ENCODE data around the gene DPM2.
A peak's percentile ranks its signal among the peaks of the same experiment; 100 is the strongest.

Gene DPM2

GRCh38 chr9:127972236-127972871 lies 34.7 kb upstream of the DPM2 start:
- peak; percentile 63 for DNase-seq

GRCh38 chr9:127971357-127972235 lies 33.9 kb upstream of the DPM2 start:
- peak; percentile 65 for DNase-seq

GRCh38 chr9:127970401-127971313 lies 33.0 kb upstream of the DPM2 start:
- peak; percentile 79 for DNase-seq

GRCh38 chr9:127968700-127969383 lies 31.2 kb upstream of the DPM2 start:
- no peak for DNase-seq

- peak; percentile 64 for DNase-seq
Measured at GRCh38 chr9:127968042-127968441, 30.4 kb upstream of the DPM2 start.

DNA sequence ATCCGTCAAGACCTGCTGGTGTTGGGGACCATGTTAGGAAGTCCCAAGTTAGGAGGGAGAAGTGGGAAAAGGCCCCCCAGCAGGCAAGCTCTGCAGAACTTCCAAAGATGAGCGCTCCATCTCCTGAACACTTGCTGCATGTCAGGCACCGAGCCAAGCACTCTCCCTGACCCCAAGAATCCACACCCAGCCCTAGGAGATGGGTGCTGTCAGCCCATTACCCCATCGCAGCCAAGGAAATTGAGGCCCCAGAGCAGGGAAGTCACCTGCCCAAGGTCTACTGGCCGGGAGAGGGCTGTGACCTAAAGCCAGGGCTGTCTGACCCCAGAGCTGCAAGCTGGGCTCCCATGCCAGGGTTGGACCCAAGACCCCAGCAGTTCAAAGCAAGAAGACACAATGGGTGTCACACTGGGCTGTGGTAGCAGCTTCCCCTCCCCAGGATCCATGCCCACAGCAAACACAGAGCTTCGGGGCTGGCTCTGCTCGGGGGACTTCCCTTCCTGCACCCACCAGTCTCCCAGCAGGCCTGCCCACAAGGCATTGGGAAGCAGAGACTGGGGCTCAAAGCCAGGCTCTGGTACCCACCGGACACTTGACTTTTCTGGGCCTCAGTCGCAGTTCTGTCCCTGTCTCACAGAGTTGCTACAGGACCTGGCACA lies 29.6 kb upstream of the DPM2 start:
- DNase-seq, result no peak

DNA sequence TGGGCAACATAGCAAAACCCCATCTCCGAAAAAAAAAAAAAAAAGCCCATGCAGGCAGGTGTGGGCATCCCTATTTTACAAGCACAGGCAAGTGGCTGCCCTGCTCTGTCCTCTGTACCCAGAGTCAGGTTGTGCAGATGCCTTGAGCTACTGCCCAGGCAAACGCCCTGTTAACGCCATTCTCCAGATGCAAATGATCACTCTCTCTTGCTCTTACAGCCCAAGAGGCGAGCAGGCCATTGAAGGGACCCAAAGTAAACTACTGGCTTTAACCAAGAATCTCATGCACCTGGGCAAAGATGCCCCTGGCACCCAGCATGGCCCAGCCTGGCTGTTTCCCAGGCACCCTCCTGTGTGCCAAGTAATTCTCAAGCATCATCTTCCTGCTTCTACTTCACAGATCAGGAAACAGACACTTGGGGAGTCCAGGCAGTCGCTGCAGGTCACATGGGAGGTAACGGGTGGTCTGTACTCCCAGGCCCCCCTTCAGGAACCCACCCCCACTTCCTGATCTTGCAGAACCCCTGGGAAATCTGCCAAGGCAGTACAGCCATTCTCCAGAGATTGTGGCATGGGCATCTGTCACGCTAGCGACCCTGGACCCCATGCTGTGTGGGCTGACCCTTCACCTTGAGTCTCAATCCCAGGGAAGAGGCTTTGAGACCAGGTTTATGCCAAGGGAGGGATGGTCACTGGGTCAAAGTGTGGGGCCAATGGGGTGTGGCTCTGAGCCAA lies 28.9 kb upstream of the DPM2 start:
- DNase-seq, result no peak

DNA sequence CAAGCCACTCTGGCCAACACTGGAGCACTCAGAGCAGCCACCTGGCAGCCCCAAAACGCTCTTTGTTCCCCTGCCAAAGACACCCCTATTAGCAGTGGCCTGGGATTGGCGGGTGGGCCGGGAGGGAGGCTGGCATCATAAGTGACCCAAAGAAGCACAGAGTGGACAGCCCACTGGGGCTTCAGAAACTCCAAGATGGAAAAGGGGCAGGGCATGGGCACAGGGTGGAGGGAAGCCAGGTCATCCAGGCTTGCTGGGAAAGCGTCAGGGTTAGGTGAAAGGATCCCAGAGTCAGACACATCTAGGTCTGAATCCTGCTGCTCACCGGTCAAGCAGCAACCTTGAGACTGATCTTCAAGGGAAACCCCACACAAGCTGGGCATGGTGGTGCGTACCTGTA lies 28.3 kb upstream of the DPM2 start:
- no peak for DNase-seq

DNA sequence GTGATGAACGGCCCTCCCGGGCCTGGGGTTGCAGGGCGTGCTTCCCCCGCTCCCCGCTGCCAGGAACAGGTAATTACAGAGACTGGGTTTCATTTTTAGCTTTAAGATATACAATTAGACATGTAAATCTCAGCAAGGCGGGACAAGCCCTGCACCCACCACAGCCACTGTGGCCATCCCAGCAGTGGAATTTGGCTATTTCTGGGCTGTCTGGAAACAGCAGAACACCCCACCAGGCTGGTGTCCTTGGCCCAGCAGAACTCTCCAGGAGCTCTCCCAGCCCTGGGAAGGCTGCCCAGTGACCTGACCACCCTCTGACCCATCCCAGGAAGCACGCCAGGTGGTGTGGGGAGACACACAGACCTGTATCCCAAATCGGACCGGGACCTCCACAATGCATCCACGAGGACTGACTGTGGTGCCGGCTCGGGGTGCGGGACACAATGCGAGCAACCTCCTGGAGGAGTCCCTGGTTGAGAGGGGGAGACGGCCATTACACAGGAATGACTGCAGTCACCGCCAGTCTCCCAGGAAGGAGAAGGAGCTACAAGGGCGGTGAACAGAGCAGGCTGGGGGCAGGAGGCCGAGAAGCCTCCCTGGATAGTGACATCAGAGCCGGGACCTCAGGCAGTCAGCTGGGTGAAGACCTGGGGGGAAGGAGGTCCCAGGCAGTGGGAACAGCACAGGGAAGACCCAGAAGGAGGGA lies 25.9 kb upstream of the DPM2 start:
- no peak for DNase-seq

GRCh38 chr9:127963041-127963358 lies 25.3 kb upstream of the DPM2 start:
- no peak for DNase-seq

DNA sequence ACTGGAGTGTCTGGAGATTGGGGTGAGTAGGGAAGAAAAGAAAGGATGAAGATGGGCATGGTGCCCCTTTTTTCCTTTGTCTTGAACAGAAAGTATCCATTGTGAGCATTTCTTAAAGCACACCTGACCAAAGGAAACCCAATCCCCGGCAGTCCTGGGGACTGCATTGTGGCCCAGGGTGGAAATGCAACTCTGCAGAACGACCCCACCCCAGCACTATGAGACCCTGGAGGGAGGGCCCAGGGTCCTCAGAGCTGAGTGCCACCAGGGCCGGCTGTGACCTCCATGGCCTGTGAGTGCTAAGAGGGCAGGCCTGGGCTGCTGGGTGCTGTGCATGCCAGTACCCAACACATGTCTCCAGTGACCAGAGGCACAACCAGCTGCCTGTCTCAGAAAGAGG lies 24.6 kb upstream of the DPM2 start:
- no peak for DNase-seq

GRCh38 chr9:127961613-127962155 lies 24.0 kb upstream of the DPM2 start:
- DNase-seq, result no peak

DNA sequence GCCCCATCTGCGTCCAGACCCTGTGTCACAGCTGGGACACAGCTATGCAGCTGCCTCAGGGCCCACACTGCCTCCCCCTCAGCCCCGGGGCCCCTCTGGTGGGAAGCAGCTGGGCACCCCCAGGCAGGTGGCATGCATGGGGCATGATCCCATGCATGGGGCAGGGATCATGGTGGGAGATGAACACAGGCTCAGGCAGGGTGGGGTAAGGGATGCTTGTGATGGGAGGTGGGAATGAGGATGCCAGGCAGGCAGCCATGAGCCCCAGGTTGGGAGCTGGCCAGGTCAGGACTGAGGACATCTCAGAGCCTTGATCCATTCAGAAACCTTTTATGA lies 23.5 kb upstream of the DPM2 start:
- DNase-seq, result no peak

- DNase-seq, result no peak
Measured at GRCh38 chr9:127960410-127961154, 22.9 kb upstream of the DPM2 start.

DNA sequence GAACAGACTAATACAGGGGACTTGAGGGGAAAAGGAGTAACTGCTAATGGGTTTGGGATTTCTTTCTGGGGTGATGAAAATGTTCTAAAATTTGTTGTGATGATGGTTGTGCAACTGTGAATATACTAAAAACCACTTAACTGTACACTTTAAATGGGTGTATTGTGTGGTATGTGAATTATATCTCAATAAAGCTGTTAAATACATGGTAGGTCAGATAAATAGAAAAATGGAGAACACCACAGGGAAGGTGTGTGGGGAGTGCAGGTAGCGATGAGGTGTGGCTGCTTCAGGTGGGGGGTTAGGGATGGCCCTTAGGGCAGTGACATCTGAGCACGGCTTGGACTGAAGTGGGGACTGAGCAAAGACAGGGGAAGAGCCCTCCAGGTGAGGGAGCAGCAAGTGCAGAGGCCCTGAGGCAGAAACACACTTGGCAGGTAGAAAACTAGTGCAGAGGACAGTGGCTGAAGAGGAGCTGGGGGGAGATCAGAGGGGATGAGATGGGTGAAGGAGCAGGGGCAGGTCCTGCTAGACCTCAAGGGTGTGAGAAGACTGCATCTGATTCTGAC lies 22.3 kb upstream of the DPM2 start:
- DNase-seq, result no peak

GRCh38 chr9:127959398-127959797 lies 21.7 kb upstream of the DPM2 start:
- DNase-seq, result no peak

GRCh38 chr9:127958728-127959127 lies 21.1 kb upstream of the DPM2 start:
- no peak for DNase-seq

DNA sequence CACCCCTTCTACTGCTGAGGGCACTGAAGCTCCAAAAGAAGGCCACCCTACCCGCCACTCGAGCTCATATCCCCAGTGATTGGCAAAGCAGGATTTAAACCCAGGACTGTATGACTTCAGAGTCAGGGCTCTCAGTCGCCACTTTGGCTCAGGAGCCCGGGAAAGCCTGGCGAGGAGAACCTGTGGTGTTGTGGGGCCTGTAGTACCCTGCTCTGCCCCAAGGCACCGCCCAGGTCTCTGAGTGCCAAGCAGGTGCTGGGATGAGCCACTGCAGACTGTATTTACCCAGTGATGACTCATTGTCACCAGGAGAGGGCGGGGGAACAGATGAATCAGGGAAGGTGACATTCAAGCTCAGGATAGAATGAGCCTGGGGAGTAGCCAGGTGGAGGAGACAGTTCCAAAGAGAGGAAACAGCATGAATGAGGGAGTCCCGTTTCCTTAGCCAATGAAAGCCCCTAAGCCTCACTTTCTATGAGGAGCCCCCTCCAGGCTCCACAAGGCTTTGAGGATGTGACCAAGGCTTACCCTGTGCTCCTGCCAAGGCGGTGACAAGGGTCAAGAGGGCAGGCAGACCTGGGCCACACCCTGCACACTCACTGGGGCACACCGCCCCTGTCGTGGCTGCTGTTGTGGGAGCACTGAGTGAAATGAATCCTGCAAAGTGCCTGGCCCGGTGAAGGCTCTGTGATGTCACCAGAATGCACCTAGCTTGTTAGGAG lies 17.8 kb upstream of the DPM2 start:
- DNase-seq, result peak; percentile 84

DNA sequence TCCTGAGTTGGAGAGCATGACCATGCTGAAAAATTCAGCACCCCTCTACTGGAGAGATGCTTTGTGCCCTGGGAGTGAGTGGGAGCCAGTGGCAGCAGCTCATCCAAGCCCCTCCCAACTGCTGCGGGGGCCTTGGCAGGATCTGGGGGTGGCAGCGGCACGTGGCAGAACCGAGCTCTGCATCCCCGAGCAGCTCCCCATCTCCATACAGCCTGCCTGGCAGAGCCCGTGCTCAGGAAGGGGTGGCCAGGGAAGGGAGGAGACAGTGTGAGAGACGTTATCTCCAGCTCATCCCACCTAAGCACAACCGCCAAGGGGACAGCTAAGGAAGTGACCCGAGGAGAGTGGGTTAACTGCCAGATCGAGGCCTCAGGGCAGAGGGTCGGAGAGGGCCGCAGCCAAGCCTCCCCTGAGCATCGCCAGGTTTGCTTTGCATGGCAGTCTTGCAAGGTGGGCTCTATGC lies 17.2 kb upstream of the DPM2 start:
- DNase-seq, result no peak

All from activated CD8-positive, alpha-beta memory T cell treated with anti-CD3 and anti-CD28 coated beads, Interleukin-2, amount 50 U/mL, for 48 hours (primary cell).